ENCODE data around the gene EPHA3.

- TF ChIP-seq CTCF (IDR thresholded peaks at IDR 0.05; ENCODE audit: insufficient read depth, low read depth, low read length) (no peak), EZH2 (IDR thresholded peaks at IDR 0.05; ENCODE audit: insufficient read depth, low read length) (no peak)
Observed at GRCh38 chr3:89105503-89105902, 1.9 kb upstream of the EPHA3 start.

Measured in astrocyte (in vitro differentiated cells and primary cell).